GM23338 (cell line): Measurements from ENCODE around the gene PDE4B. TPM values are rescaled to one million over a fixed set of nuclear protein-coding genes. Genes with fewer than 3 reads are reported as not detected.

Experiments used
- ATAC-seq: fragments of 200-7000 bp; cut with Tn5 transposase; 3 replicates; pipeline ENCODE4 v1.9.1; 2020
- DNase-seq: peaks from one replicate; pipeline ENCODE4 v3.0.0-alpha.2; 2015; ENCODE audit warnings: low spot score
- H2AFZ ChIP-seq: fragments of 200-600 bp; sonication (generic); 2 replicates; pipeline ENCODE4 v1.8.0; 2016; ENCODE audit warnings: antibody characterized with exemption, mild to moderate bottlenecking, moderate library complexity
- H3F3A ChIP-seq: fragments of 200-600 bp; sonication (generic); replicated peaks from 2 replicates; pipeline ENCODE4 v1.8.0; 2017; ENCODE audit warnings: antibody characterized with exemption, mixed run types, low read depth
- H3K27ac ChIP-seq: fragments of 200-600 bp; sonication (generic); 2 replicates; pipeline ENCODE4 v1.6.1; 2016; ENCODE audit warnings: low read depth
- H3K27me3 ChIP-seq: fragments of 200-600 bp; sonication (generic); 2 replicates; pipeline ENCODE4 v1.8.0; 2016; ENCODE audit warnings: mild to moderate bottlenecking, mixed run types, moderate library complexity; ENCODE audit not compliant: insufficient read depth
- H3K36me3 ChIP-seq: fragments of 200-600 bp; sonication (generic); 2 replicates; pipeline ENCODE4 v1.8.0; 2016; ENCODE audit warnings: mild to moderate bottlenecking; ENCODE audit not compliant: insufficient read depth
- H3K4me1 ChIP-seq: fragments of 200-600 bp; sonication (generic); 2 replicates; pipeline ENCODE4 v1.8.0; 2016; ENCODE audit warnings: mild to moderate bottlenecking, moderate library complexity; ENCODE audit not compliant: insufficient read depth
- H3K4me2 ChIP-seq: fragments of 200-600 bp; sonication (generic); 2 replicates; pipeline ENCODE4 v1.7.1; 2017; ENCODE audit warnings: mixed run types
- H3K4me3 ChIP-seq: fragments of 200-600 bp; sonication (generic); 2 replicates; pipeline ENCODE4 v1.6.1; 2016; ENCODE audit warnings: mixed run types
- H3K79me2 ChIP-seq: fragments of 200-600 bp; sonication (generic); replicated peaks from 2 replicates; pipeline ENCODE4 v1.8.0; 2017; ENCODE audit warnings: mild to moderate bottlenecking; ENCODE audit not compliant: insufficient read depth
- H3K9me2 ChIP-seq: fragments of 200-600 bp; sonication (generic); 2 replicates; pipeline ENCODE4 v1.8.0; 2017; ENCODE audit not compliant: insufficient read depth
- H4K20me1 ChIP-seq: fragments of 200-600 bp; sonication (generic); replicated peaks from 2 replicates; pipeline ENCODE4 v1.8.0; 2017; ENCODE audit warnings: mild to moderate bottlenecking; ENCODE audit not compliant: insufficient read depth
- H3K27ac Mint-ChIP-seq: 2 replicates; pipeline ENCODE4 v1.8.0; 2020; ENCODE audit warnings: inconsistent platforms, mild to moderate bottlenecking, moderate library complexity, mixed read lengths
- H3K27me3 Mint-ChIP-seq: 3 replicates; pipeline ENCODE4 v1.8.0; 2022; ENCODE audit warnings: low read depth, mild to moderate bottlenecking, moderate library complexity, mixed read lengths, inconsistent platforms; ENCODE audit not compliant: insufficient read depth, poor library complexity
- H3K36me3 Mint-ChIP-seq: 3 replicates; pipeline ENCODE4 v1.8.0; 2021; ENCODE audit warnings: low read depth, mild to moderate bottlenecking, inconsistent platforms, moderate library complexity, mixed read lengths
- H3K4me1 Mint-ChIP-seq: 3 replicates; pipeline ENCODE4 v1.8.0; 2020; ENCODE audit warnings: mild to moderate bottlenecking, inconsistent platforms, mixed read lengths
- H3K4me3 Mint-ChIP-seq: 3 replicates; pipeline ENCODE4 v1.8.0; 2021; ENCODE audit warnings: moderate library complexity, mild to moderate bottlenecking, inconsistent platforms, mixed read lengths
- H3K9me3 Mint-ChIP-seq: 3 replicates; pipeline ENCODE4 v1.8.0; 2020; ENCODE audit warnings: moderate library complexity, mild to moderate bottlenecking, inconsistent platforms, mixed read lengths
- CREB1 ChIP-seq: fragments of 250-450 bp; sonication (Bioruptor Pico); IDR thresholded peaks from 2 replicates; pipeline ENCODE4 v1.5.0; 2020; ENCODE audit warnings: low read depth, mild to moderate bottlenecking, moderate library complexity
- ETS1 ChIP-seq: IDR thresholded peaks from 2 replicates; pipeline ENCODE4 v1.6.1; 2016; ENCODE audit warnings: antibody characterized with exemption
- EZH2 ChIP-seq: fragments of 200-600 bp; sonication (generic); IDR thresholded peaks from one replicate; pipeline ENCODE4 v1.8.0; 2017; ENCODE audit warnings: antibody characterized with exemption, mild to moderate bottlenecking, low read depth; ENCODE audit not compliant: unreplicated experiment
- EZH2phosphoT487 ChIP-seq: fragments of 200-600 bp; sonication (generic); IDR thresholded peaks from one replicate; pipeline ENCODE4 v1.8.1; 2018; ENCODE audit warnings: antibody characterized with exemption; ENCODE audit not compliant: unreplicated experiment
- JUNB ChIP-seq: IDR thresholded peaks from one replicate; pipeline ENCODE4 v1.6.1; 2016; ENCODE audit warnings: antibody characterized with exemption; ENCODE audit not compliant: unreplicated experiment
- STAT1 ChIP-seq: IDR thresholded peaks from one replicate; pipeline ENCODE4 v1.6.1; 2016; ENCODE audit warnings: antibody characterized with exemption; ENCODE audit not compliant: unreplicated experiment
- ZNF331 ChIP-seq: fragments of 250-450 bp; sonication (Bioruptor Pico); IDR thresholded peaks from 2 replicates; pipeline ENCODE4 v1.5.0; 2020; ENCODE audit warnings: low read depth, mild to moderate bottlenecking, moderate library complexity
- polyA plus RNA-seq: library from polyadenylated mRNA; unstranded; fragments of >200 nt; fragmentation: Nextera tagmentation; extraction: Ambion mirVana; gene quantifications from 2 replicates; pipeline ENCODE4 v1.2.1, GENCODE V29; 2016
- total RNA-seq: library from RNA; depleted of rRNA; stranded (reverse); fragments of >200 nt; shearing (Covaris generic); gene quantifications from 2 replicates; pipeline ENCODE4 v1.2.3, GENCODE V29; 2014

PDE4B gene
- total and polyA plus RNA-seq, 2 experiments from 2014 or later, result 14.0 to 25.6 TPM

DNA sequence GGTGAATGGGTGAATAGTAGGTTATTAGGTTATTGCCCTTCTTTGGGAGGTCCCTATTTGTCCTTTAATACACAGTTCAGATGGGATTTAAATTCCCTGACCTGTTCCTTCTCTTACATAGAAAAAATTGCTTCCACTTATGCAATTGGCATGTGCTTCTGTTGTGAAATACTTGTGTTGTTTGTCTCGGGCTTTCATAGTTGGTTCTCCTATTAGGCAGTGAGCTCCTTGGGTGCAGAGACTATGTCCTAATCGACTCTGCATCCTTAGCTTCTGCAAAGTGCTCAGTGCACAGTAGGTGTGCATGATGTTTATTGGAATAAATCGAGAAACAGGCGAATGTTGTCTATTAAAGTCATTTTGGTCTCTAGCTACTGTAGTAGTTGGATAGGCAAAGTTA is 1.3 kb upstream of the PDE4B start:
- Mint-ChIP-seq H3K27me3 (peaks cover 39% of the 10 kb centered on the region), H3K9me3 (peaks cover 7% of the 10 kb centered on the region; the same call in 1 of the 3 replicates), H3K4me3 (no peak overlapping the region; the same call in 2 of the 3 replicates), H3K36me3 (no peaks in the 10 kb centered on the region; the same call in 2 of the 3 replicates), H3K27ac (no peak overlapping the region), H3K4me1 (peaks cover 6% of the 10 kb centered on the region)
- H3K36me3 ChIP-seq, result no peaks in the 10 kb centered on the region
- H3K4me1 ChIP-seq, result no peaks in the 10 kb centered on the region
- ATAC-seq (no peak), DNase-seq (no peak)
- no peaks in the 10 kb centered on the region for H3K79me2 ChIP-seq
- no peaks in the 10 kb centered on the region for H3K9me2 ChIP-seq
- no peak for TF ChIP-seq ETS1
- no peak for TF ChIP-seq JUNB
- no peak for TF ChIP-seq EZH2phosphoT487
- no peak for TF ChIP-seq ZNF331 (CRISPR knock-in tag)
- H3K27me3 ChIP-seq, result peaks cover 68% of the 10 kb centered on the region
- no peak overlapping the region for H3K27ac ChIP-seq
- H3K4me2 ChIP-seq, result no peak overlapping the region
- no peaks in the 10 kb centered on the region for H4K20me1 ChIP-seq
- H3K4me3 ChIP-seq, result no peak overlapping the region
- no peak overlapping the region for H2AFZ ChIP-seq
- H3F3A ChIP-seq, result no peaks in the 10 kb centered on the region

DNA sequence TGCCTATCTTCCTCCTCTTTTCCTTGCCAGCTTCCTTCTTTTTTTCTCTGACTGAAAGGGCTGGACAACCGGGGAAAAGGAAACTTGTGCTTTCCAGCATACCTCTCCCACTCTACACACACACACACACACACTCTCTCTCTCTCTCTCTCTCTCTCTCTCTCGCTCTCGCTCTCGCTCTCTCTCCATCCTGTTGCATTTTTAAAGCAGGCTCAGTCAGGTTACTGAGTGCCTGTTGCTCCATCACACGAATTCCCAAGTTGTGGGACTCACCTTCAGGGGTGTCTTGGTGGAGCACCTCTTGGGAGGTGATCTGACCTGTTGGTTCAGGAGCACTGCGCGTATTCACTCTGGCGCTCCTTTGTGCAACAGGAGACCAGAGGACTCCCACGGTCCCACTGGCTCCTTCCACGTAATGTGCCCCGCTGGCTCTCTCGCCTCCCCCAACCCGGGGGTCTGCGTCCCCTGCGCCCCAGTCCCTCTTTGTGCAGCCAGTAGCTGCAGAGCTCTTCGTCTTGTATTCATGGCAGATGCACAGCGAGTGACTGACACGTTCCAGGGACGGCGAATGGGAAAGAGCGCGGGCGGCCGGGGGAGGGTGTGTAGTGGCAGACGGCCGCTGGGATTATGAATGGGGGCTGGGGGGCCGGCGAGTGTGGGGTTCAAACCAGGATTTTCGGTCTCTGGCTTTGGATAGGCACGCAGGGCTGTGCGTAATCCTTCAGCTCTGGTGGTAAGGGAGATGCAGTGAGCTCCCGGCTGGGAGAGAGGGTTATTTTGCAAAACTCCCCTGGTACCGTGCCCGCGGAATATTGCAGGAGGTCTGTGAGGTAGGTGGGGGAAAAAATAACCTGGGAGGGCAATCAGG is 660 bp upstream of the PDE4B start:
- Mint-ChIP-seq H3K27ac (no peak overlapping the region), H3K27me3 (peaks cover 39% of the 10 kb centered on the region), H3K36me3 (no peaks in the 10 kb centered on the region; the same call in 2 of the 3 replicates), H3K9me3 (peaks cover 7% of the 10 kb centered on the region; the same call in 1 of the 3 replicates), H3K4me1 (peaks cover 6% of the 10 kb centered on the region), H3K4me3 (peak overlapping the region; percentile 84)
- no peak overlapping the region for H3K27ac ChIP-seq
- peak overlapping the region; percentile 91 for H3K4me2 ChIP-seq
- peak overlapping the region; percentile 99 for H2AFZ ChIP-seq
- peak overlapping the region; percentile 72 for H3K4me3 ChIP-seq
- ATAC-seq (peak; percentile 31), DNase-seq (peak; percentile 40)
- no peaks in the 10 kb centered on the region for H3K9me2 ChIP-seq
- TF ChIP-seq STAT1, result no peak
- H3K79me2 ChIP-seq, result no peaks in the 10 kb centered on the region
- no peaks in the 10 kb centered on the region for H3K4me1 ChIP-seq
- no peaks in the 10 kb centered on the region for H4K20me1 ChIP-seq
- peaks cover 69% of the 10 kb centered on the region for H3K27me3 ChIP-seq
- no peaks in the 10 kb centered on the region for H3F3A ChIP-seq
- H3K36me3 ChIP-seq, result no peaks in the 10 kb centered on the region

GRCh38 chr1:65793359-65793732 is 651 bp downstream of the PDE4B start:
- H3K27me3 Mint-ChIP-seq, result peaks cover 39% of the 10 kb centered on the region
- TF ChIP-seq STAT1 (no peak), EZH2 (peak; percentile 60), CREB1 (CRISPR knock-in tag) (no peak)
- Histone ChIP-seq H4K20me1 (no peaks in the 10 kb centered on the region), H3K79me2 (no peaks in the 10 kb centered on the region), H3K4me3 (peak overlapping the region; percentile 72), H3K9me2 (no peaks in the 10 kb centered on the region), H2AFZ (peak overlapping the region; percentile 99), H3K27me3 (peaks cover 69% of the 10 kb centered on the region), H3F3A (no peaks in the 10 kb centered on the region), H3K27ac (no peak overlapping the region), H3K4me2 (peak overlapping the region; percentile 91), H3K4me1 (no peaks in the 10 kb centered on the region), H3K36me3 (no peaks in the 10 kb centered on the region)
- peak; percentile 60 for ATAC-seq
- peaks cover 7% of the 10 kb centered on the region; the same call in 1 of the 3 replicates for H3K9me3 Mint-ChIP-seq
- H3K36me3 Mint-ChIP-seq, result no peaks in the 10 kb centered on the region; the same call in 2 of the 3 replicates
- H3K4me3 Mint-ChIP-seq, result peak overlapping the region; percentile 79
- H3K27ac Mint-ChIP-seq, result no peak overlapping the region
- H3K4me1 Mint-ChIP-seq, result peaks cover 6% of the 10 kb centered on the region
- DNase-seq, result peak; percentile 61
